HepG2 (cell line): ENCODE data around the gene SPRN. TPM values are rescaled to one million over a fixed set of nuclear protein-coding genes. Genes with fewer than 3 reads are reported as not detected.

Source experiments
- ARNTL ChIP-seq: sonication (generic); formaldehyde crosslinking; IDR thresholded peaks from 2 replicates; pipeline ENCODE4 v1.4.0; 2020; ENCODE audit warnings: mild to moderate bottlenecking, missing genetic modification reagents
- ATF7 ChIP-seq, 2 experiments: fragments of 450-650 bp in 1 of 2; sonication (generic) in 1 of 2; formaldehyde crosslinking in 1 of 2; IDR thresholded peaks; 2 replicates each; pipeline versions ENCODE4 v1.4.0 to v1.6.1; 2016 to 2020; ENCODE audit warnings: antibody characterized with exemption in 1 of 2, mild to moderate bottlenecking in 1 of 2, missing genetic modification reagents in 1 of 2
- ATF7-NPFF ChIP-seq: sonication (generic); formaldehyde crosslinking; IDR thresholded peaks from 2 replicates; pipeline ENCODE4 v1.8.1; 2023; ENCODE audit warnings: mild to moderate bottlenecking, low read depth, missing genetic modification reagents, moderate library complexity
- CAMTA2 ChIP-seq: sonication (generic); formaldehyde crosslinking; IDR thresholded peaks from 2 replicates; pipeline ENCODE4 v1.4.0; 2020; ENCODE audit warnings: mild to moderate bottlenecking, missing genetic modification reagents, borderline replicate concordance
- ESRRA ChIP-seq: sonication (generic); formaldehyde crosslinking; IDR thresholded peaks from 2 replicates; pipeline ENCODE4 v1.5.1; 2020; ENCODE audit warnings: mild to moderate bottlenecking, low read depth, missing genetic modification reagents
- KLF6 ChIP-seq: IDR thresholded peaks from 2 replicates; pipeline ENCODE4 v1.8.0; 2016; ENCODE audit warnings: missing biosample characterization, missing genetic modification reagents
- MAFG ChIP-seq: sonication (generic); formaldehyde crosslinking; IDR thresholded peaks from 2 replicates; pipeline ENCODE4 v1.5.1; 2020; ENCODE audit warnings: mild to moderate bottlenecking, missing genetic modification reagents
- MIER3 ChIP-seq: IDR thresholded peaks from 2 replicates; pipeline ENCODE4 v1.6.1; 2016; ENCODE audit warnings: missing compliant biosample characterization, borderline replicate concordance
- NONO ChIP-seq, 2 experiments: fragments of 450-650 bp in 1 of 2; sonication (generic) in 1 of 2; formaldehyde crosslinking in 1 of 2; IDR thresholded peaks in 1 of 2; conservative IDR thresholded peaks in 1 of 2; 2 replicates each; pipeline versions ENCODE4 v1.6.1 to v1.8.0; 2017 to 2022; ENCODE audit warnings: mild to moderate bottlenecking in 1 of 2, missing genetic modification reagents in 1 of 2, moderate library complexity in 1 of 2
- NRL ChIP-seq: sonication (generic); formaldehyde crosslinking; IDR thresholded peaks from 2 replicates; pipeline ENCODE4 v1.5.0; 2020; ENCODE audit warnings: missing genetic modification reagents, mild to moderate bottlenecking, moderate library complexity, borderline replicate concordance
- PRMT3 ChIP-seq: sonication (generic); formaldehyde crosslinking; IDR thresholded peaks from 2 replicates; pipeline ENCODE4 v1.8.1; 2022; ENCODE audit warnings: low read depth, mild to moderate bottlenecking, moderate library complexity, missing genetic modification reagents, borderline replicate concordance
- RARG ChIP-seq: sonication (generic); formaldehyde crosslinking; IDR thresholded peaks from 2 replicates; pipeline ENCODE4 v1.4.0; 2020; ENCODE audit warnings: low read depth, mild to moderate bottlenecking, missing genetic modification reagents
- SMAD9 ChIP-seq: sonication (generic); formaldehyde crosslinking; IDR thresholded peaks from 2 replicates; pipeline ENCODE4 v1.5.1; 2020; ENCODE audit warnings: mild to moderate bottlenecking, missing genetic modification reagents
- ZNF205 ChIP-seq: IDR thresholded peaks from 2 replicates; pipeline ENCODE4 v1.6.1; 2018; ENCODE audit warnings: missing biosample characterization, missing genetic modification reagents
- ZNF225 ChIP-seq: sonication (generic); formaldehyde crosslinking; IDR thresholded peaks from 2 replicates; pipeline ENCODE4 v1.4.0; 2020; ENCODE audit warnings: mild to moderate bottlenecking, missing genetic modification reagents
- ZNF292 ChIP-seq: sonication (generic); formaldehyde crosslinking; IDR thresholded peaks from 2 replicates; pipeline ENCODE4 v1.8.1; 2022; ENCODE audit warnings: mild to moderate bottlenecking, low read depth, missing genetic modification reagents, borderline replicate concordance
- ZNF33A ChIP-seq: sonication (generic); formaldehyde crosslinking; IDR thresholded peaks from 2 replicates; pipeline ENCODE4 v1.5.1; 2020; ENCODE audit warnings: missing genetic modification reagents, mild to moderate bottlenecking, moderate library complexity, borderline replicate concordance
- ZNF354B ChIP-seq: sonication (generic); formaldehyde crosslinking; IDR thresholded peaks from 2 replicates; pipeline ENCODE4 v1.8.0; 2022; ENCODE audit warnings: mild to moderate bottlenecking, missing genetic modification reagents
- ZNF703 ChIP-seq: sonication (generic); formaldehyde crosslinking; IDR thresholded peaks from 2 replicates; pipeline ENCODE4 v1.5.1; 2020; ENCODE audit warnings: missing genetic modification reagents, mild to moderate bottlenecking, moderate library complexity, borderline replicate concordance
- ZNF720 ChIP-seq: sonication (generic); formaldehyde crosslinking; IDR thresholded peaks from 2 replicates; pipeline ENCODE4 v1.4.0; 2020; ENCODE audit warnings: missing genetic modification reagents
- ZNF879 ChIP-seq: sonication (generic); formaldehyde crosslinking; IDR thresholded peaks from 2 replicates; pipeline ENCODE4 v1.8.1; 2023; ENCODE audit warnings: missing genetic modification reagents
- polyA plus RNA-seq, 8 experiments: library from polyadenylated mRNA; depleted of rRNA in 3 of 8; stranded (reverse) in 7 of 8; unstranded in 1 of 8; fragments of >200 nt; fragmentation: Illumina TruSeq in 4 of 8; extraction: Trizol in 4 of 8; gene quantifications; 2 replicates each; pipeline versions ENCODE4 v1.2.1 to v1.2.3, GENCODE V29; 2011 to 2016; ENCODE audit warnings: low read depth in 4 of 8, missing spikeins in 1 of 8, mixed read lengths in 1 of 8; ENCODE audit not compliant: insufficient read depth in 1 of 8
- total RNA-seq, 5 experiments: library from RNA; depleted of rRNA; stranded (reverse); fragments of >200 nt; fragmentation: Illumina TruSeq; extraction: Trizol; gene quantifications; 2 replicates each; pipeline ENCODE4 v1.2.3, GENCODE V29; 2016; ENCODE audit warnings: low read depth in 1 of 5
- TF ChIP-seq, protein P1 (sequence below): sonication (generic); formaldehyde crosslinking; IDR thresholded peaks from 2 replicates; pipeline ENCODE4 v1.5.1; 2020; ENCODE audit warnings: missing genetic modification reagents, mild to moderate bottlenecking, borderline replicate concordance
- TF ChIP-seq, protein P2 (sequence below), 2 experiments: sonication (generic) in 1 of 2; formaldehyde crosslinking in 1 of 2; IDR thresholded peaks; 2 replicates each; pipeline versions ENCODE4 v1.5.1 to v1.6.1; 2011 to 2020; ENCODE audit warnings: borderline replicate concordance in 1 of 2, low read depth in 1 of 2, low read length in 1 of 2, mild to moderate bottlenecking in 1 of 2, missing genetic modification reagents in 1 of 2, moderate library complexity in 1 of 2
- TF ChIP-seq, protein P3 (sequence below): sonication (generic); formaldehyde crosslinking; IDR thresholded peaks from 2 replicates; pipeline ENCODE4 v1.8.1; 2023; ENCODE audit warnings: mild to moderate bottlenecking, missing genetic modification reagents

The SPRN gene
- total and polyA plus RNA-seq, 2 of the 13 experiments (the other 11 are each of a cell fraction or from before 2014, with no cell fraction given) = not detected

DNA sequence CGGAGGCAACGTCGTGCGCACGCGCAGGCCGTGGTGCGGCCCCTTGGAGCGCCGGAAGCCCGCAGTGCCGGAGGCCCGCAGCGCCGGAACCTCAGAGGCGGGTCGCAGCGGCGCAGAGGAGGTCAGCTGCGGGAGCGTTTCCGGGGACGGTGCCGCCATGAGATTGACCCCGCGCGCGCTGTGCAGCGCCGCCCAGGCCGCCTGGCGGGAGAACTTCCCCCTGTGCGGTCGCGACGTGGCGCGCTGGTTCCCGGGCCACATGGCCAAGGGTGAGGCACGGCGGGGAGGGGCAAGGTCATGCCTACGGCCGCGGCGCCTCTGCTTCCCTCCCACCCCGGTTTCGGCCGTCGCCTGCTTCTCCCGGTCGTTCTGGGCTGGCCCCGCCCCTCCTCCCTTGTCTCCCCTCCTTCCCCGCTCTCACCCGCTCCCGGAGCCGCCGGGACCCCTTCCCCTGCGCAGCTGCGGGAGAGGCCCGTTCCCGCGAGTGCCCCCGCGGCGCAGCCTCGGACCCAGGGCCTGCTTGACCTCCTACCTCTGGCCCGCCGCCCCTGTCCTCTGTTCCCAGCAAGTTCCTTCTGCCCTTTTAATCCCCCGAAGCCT, 30.3 kb downstream of the SPRN start, which contains the start of gene MTG1 (continued):
- TF ChIP-seq, protein P1, sequence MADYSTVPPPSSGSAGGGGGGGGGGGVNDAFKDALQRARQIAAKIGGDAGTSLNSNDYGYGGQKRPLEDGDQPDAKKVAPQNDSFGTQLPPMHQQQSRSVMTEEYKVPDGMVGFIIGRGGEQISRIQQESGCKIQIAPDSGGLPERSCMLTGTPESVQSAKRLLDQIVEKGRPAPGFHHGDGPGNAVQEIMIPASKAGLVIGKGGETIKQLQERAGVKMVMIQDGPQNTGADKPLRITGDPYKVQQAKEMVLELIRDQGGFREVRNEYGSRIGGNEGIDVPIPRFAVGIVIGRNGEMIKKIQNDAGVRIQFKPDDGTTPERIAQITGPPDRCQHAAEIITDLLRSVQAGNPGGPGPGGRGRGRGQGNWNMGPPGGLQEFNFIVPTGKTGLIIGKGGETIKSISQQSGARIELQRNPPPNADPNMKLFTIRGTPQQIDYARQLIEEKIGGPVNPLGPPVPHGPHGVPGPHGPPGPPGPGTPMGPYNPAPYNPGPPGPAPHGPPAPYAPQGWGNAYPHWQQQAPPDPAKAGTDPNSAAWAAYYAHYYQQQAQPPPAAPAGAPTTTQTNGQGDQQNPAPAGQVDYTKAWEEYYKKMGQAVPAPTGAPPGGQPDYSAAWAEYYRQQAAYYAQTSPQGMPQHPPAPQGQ (CRISPR knock-in tag) = no peak
- TF ChIP-seq CAMTA2 (no peak; the same call in 1 of the 2 replicates), ATF7 (IDR thresholded peaks at IDR 0.05) (no peak), ATF7 (CRISPR knock-in tag; IDR thresholded peaks at IDR 0.05) (no peak), NONO (IDR thresholded peaks at IDR 0.05) (no peak), NONO (CRISPR knock-in tag; conservative IDR thresholded peaks at IDR 0.05) (peak; percentile 90), ZNF225 (peak; percentile 94), NRL (CRISPR knock-in tag) (peak; percentile 18; the same call in 1 of the 2 replicates), MAFG (CRISPR knock-in tag) (no peak), ZNF354B (CRISPR knock-in tag) (no peak), ARNTL (CRISPR knock-in tag) (no peak), ZNF720 (CRISPR knock-in tag) (no peak), RARG (CRISPR knock-in tag) (no peak), KLF6 (peak; percentile 90), SMAD9 (CRISPR knock-in tag) (no peak), ZNF205 (CRISPR knock-in tag) (peak; percentile 46; the same call in 1 of the 2 replicates), ATF7-NPFF (CRISPR knock-in tag) (peak; percentile 97), PRMT3 (CRISPR knock-in tag) (no peak), ZNF879 (CRISPR knock-in tag) (no peak; the same call in none of the 2 replicates), MIER3 (CRISPR knock-in tag) (no peak), ESRRA (CRISPR knock-in tag) (peak; percentile 61; the same call in 1 of the 2 replicates), ZNF703 (no peak), ZNF292 (CRISPR knock-in tag) (no peak), ZNF33A (0 out of 2 replicates have a peak, but pooled peaks have one; percentile 49)
- TF ChIP-seq, protein P2, sequence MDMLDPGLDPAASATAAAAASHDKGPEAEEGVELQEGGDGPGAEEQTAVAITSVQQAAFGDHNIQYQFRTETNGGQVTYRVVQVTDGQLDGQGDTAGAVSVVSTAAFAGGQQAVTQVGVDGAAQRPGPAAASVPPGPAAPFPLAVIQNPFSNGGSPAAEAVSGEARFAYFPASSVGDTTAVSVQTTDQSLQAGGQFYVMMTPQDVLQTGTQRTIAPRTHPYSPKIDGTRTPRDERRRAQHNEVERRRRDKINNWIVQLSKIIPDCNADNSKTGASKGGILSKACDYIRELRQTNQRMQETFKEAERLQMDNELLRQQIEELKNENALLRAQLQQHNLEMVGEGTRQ (IDR thresholded peaks at IDR 0.05; ENCODE audit: low read depth, low read length) = no peak
- TF ChIP-seq, protein P2 (CRISPR knock-in tag; IDR thresholded peaks at IDR 0.05; ENCODE audit: borderline replicate concordance) = no peak
- TF ChIP-seq, protein P3, sequence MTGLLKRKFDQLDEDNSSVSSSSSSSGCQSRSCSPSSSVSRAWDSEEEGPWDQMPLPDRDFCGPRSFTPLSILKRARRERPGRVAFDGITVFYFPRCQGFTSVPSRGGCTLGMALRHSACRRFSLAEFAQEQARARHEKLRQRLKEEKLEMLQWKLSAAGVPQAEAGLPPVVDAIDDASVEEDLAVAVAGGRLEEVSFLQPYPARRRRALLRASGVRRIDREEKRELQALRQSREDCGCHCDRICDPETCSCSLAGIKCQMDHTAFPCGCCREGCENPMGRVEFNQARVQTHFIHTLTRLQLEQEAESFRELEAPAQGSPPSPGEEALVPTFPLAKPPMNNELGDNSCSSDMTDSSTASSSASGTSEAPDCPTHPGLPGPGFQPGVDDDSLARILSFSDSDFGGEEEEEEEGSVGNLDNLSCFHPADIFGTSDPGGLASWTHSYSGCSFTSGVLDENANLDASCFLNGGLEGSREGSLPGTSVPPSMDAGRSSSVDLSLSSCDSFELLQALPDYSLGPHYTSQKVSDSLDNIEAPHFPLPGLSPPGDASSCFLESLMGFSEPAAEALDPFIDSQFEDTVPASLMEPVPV (CRISPR knock-in tag) = peak; percentile 90
